Mesothelial cell of epicardium (in vitro differentiated cells): Measurements from ENCODE around the gene CASS4. TPM values are rescaled to one million over a fixed set of nuclear protein-coding genes. Genes with fewer than 3 reads are reported as not detected.

Experiments used
- DNase-seq, 2 experiments: peaks; one replicate each; pipeline ENCODE4 v3.0.0; 2021; ENCODE audit warnings: low spot score in 2 of 2; ENCODE audit not compliant: unreplicated experiment in 2 of 2
- H3K27ac Mint-ChIP-seq: 2 replicates; pipeline ENCODE4 v1.8.0; 2021; ENCODE audit warnings: mixed read lengths
- H3K27me3 Mint-ChIP-seq: 2 replicates; pipeline ENCODE4 v1.8.0; 2021; ENCODE audit warnings: low read depth, mixed read lengths
- H3K36me3 Mint-ChIP-seq: 2 replicates; pipeline ENCODE4 v1.8.0; 2021; ENCODE audit warnings: mixed read lengths
- H3K4me1 Mint-ChIP-seq: 2 replicates; pipeline ENCODE4 v1.8.0; 2021; ENCODE audit warnings: mixed read lengths
- H3K4me3 Mint-ChIP-seq: 2 replicates; pipeline ENCODE4 v1.8.0; 2021; ENCODE audit warnings: mild to moderate bottlenecking, moderate library complexity, mixed read lengths
- H3K9me3 Mint-ChIP-seq: 2 replicates; pipeline ENCODE4 v1.8.0; 2021; ENCODE audit warnings: mixed read lengths
- total RNA-seq: library from RNA; stranded (reverse); gene quantifications from 3 replicates; pipeline ENCODE4 v1.2.1, GENCODE V29; 2021
- TF ChIP-seq, protein P1 (sequence below): fragments of 200-600 bp; sonication (generic); IDR thresholded peaks from one replicate; pipeline ENCODE4 v1.5.0; 2021; ENCODE audit warnings: antibody characterized with exemption; ENCODE audit not compliant: unreplicated experiment

The CASS4 gene
- total RNA-seq, 1 donor from 2014 or later: 0.67 TPM

DNA sequence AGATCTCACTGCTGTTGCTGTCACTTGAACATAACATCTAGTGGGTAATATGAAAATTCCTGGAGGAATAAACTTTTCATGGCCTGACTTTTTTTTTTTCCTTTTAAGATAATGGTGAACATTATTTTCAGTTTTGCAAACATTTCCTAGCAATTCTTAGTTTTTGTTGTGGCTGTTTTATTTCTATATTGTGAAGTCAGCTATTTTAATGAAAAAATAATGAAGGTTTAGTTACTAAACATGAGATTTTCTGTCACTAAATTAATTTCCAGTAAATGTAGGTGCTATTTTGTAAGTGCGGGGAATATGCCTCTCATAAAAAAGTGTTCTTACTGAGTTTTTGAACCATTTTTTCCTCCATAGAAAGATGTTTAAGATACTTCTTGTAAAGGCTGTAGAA, 89.1 kb downstream of the CASS4 start:
- Mint-ChIP-seq H3K27ac (no peak overlapping the region), H3K4me3 (no peak overlapping the region), H3K4me1 (peaks cover 12% of the 10 kb centered on the region), H3K36me3 (peaks cover 18% of the 10 kb centered on the region), H3K9me3 (peaks cover 13% of the 10 kb centered on the region), H3K27me3 (no peaks in the 10 kb centered on the region)
- TF ChIP-seq, protein P1, sequence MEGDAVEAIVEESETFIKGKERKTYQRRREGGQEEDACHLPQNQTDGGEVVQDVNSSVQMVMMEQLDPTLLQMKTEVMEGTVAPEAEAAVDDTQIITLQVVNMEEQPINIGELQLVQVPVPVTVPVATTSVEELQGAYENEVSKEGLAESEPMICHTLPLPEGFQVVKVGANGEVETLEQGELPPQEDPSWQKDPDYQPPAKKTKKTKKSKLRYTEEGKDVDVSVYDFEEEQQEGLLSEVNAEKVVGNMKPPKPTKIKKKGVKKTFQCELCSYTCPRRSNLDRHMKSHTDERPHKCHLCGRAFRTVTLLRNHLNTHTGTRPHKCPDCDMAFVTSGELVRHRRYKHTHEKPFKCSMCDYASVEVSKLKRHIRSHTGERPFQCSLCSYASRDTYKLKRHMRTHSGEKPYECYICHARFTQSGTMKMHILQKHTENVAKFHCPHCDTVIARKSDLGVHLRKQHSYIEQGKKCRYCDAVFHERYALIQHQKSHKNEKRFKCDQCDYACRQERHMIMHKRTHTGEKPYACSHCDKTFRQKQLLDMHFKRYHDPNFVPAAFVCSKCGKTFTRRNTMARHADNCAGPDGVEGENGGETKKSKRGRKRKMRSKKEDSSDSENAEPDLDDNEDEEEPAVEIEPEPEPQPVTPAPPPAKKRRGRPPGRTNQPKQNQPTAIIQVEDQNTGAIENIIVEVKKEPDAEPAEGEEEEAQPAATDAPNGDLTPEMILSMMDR: no peak
- no peak for DNase-seq

DNA sequence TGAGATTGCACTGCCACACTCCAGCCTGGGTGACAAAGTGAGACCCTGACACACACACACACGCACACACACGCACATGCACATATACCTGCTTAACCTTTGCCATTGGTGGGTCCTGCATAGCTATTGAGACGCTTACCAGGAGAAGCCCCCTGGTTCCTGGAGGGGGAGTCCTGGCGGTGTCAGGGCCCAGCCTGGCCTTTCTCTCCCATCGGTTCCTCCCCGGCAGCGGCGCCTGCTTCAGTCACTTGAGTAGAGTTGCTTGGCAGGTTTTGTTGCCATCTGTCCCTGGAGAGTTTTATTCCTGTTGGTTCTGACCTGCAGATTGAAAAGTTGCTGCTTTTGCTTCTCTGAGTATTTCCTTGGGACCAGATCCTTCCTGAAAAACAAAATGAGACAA, 91.9 kb downstream of the CASS4 start:
- no peak for DNase-seq
- TF ChIP-seq, protein P1: no peak
- Mint-ChIP-seq H3K9me3 (no peaks in the 10 kb centered on the region), H3K27ac (peak overlapping the region; percentile 83), H3K27me3 (no peaks in the 10 kb centered on the region), H3K4me3 (no peak overlapping the region), H3K4me1 (peaks cover 13% of the 10 kb centered on the region), H3K36me3 (peaks cover 1% of the 10 kb centered on the region)

DNA sequence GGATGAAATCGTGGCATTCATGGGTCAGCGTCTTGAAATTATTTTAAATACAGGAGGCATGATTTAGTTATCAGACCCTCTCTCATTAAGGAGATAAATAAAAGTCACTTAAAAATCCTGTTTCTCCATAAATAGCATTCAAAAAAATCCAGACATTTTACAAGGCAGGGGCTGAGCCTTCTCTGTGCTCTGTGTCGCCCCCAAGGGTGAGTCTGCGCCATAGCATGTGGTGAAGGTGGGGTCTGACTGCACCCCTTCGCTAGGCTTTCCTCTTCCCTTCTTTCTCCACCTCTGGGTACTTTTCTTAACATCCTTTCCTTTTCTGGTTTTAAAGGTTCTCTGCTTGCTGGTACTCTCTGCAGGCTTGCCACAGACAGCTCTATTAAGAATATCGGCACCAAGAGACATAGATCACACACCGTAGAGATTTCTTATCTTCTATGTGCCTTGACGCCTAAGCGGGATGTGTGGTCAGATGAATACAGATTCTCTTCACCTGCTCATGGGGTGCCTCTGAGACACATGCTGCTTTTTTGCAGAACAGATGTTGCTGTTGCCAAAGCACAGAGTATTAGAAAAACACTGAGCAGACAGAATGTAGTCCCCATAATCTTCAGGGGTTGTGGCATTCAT, 92.4 kb downstream of the CASS4 start:
- Mint-ChIP-seq H3K27ac (peak overlapping the region; percentile 83), H3K27me3 (no peaks in the 10 kb centered on the region), H3K36me3 (peaks cover 1% of the 10 kb centered on the region), H3K4me1 (peaks cover 13% of the 10 kb centered on the region), H3K4me3 (no peak overlapping the region), H3K9me3 (no peaks in the 10 kb centered on the region)
- DNase-seq: no peak
- TF ChIP-seq, protein P1: peak; percentile 65

DNA sequence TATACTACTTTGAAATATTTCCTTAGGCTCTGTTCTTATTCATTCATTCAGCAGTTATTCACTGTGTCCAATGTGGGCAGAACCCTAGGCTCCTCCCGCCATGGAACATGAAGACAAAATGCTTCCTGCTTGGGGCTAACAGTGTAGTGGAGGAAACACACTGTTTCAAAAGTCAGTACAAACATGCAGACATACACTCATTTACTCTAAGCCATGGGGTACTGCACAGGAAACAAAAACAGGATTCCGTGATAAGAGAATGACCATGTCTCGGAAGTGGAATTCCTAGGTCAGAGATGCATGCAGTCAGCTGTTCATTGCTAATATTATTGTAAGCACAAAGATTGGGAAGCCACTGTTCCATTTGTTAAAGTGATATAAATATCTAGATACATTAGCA, 94.0 kb downstream of the CASS4 start:
- H3K27me3 Mint-ChIP-seq: no peaks in the 10 kb centered on the region
- TF ChIP-seq, protein P1: no peak
- DNase-seq: no peak
- H3K9me3 Mint-ChIP-seq: no peaks in the 10 kb centered on the region
- no peaks in the 10 kb centered on the region for H3K36me3 Mint-ChIP-seq
- no peak overlapping the region for H3K4me3 Mint-ChIP-seq
- H3K4me1 Mint-ChIP-seq: peaks cover 13% of the 10 kb centered on the region
- no peak overlapping the region for H3K27ac Mint-ChIP-seq

Other genes with a start within 250 kb of the CASS4 start
- not detected in 3 replicates for gene MC3R, start 163.5 kb upstream of the CASS4 start, total RNA-seq
- 64.9 to 66.9 TPM (median 66.4 TPM) in 3 replicates for gene FAM210B, start 53.3 kb upstream of the CASS4 start, total RNA-seq
- 13.2 to 14.7 TPM (median 14.4 TPM) in 3 replicates for gene AURKA, start 20.0 kb upstream of the CASS4 start, total RNA-seq
- gene CSTF1, start 19.6 kb upstream of the CASS4 start, total RNA-seq: 36.8 to 43.5 TPM (median 40.9 TPM) in 3 replicates
- gene RTF2, start 56.4 kb downstream of the CASS4 start, total RNA-seq: 59.5 to 63.2 TPM (median 61.9 TPM) in 3 replicates
- 0.34 to 1.3 TPM (median 0.55 TPM) in 3 replicates for gene FAM209A, start 112.5 kb downstream of the CASS4 start, total RNA-seq
- gene FAM209B, start 121.0 kb downstream of the CASS4 start, total RNA-seq: 0.36 to 0.60 TPM in 2 of 3 replicates, not detected in the other
- gene TFAP2C, start 217.0 kb downstream of the CASS4 start, total RNA-seq: 9.8 to 10.3 TPM (median 10.2 TPM) in 3 replicates